H9 (cell line): ENCODE results near the gene RSPO3. TPM values are rescaled to one million over a fixed set of nuclear protein-coding genes. Genes with fewer than 3 reads are reported as not detected.

Experiments
- DNase-seq: peaks from one replicate; pipeline ENCODE4 v3.0.0-alpha.2; 2017
- H2AFZ ChIP-seq: one replicate; pipeline ENCODE4 v1.6.1; 2013; ENCODE audit warnings: mild to moderate bottlenecking, low read length, control low read depth, moderate library complexity
- H2AK5ac ChIP-seq: 2 replicates; pipeline ENCODE4 v1.6.1; 2013; ENCODE audit warnings: low read length, control low read depth, mixed read lengths; ENCODE audit not compliant: insufficient read length
- H2BK120ac ChIP-seq: one replicate; pipeline ENCODE4 v1.6.1; 2013; ENCODE audit warnings: low read depth, mild to moderate bottlenecking, low read length, control low read depth, inconsistent platforms; ENCODE audit not compliant: poor library complexity, severe bottlenecking
- H2BK12ac ChIP-seq: 2 replicates; pipeline ENCODE4 v1.6.1; 2013; ENCODE audit warnings: low read length, control low read depth, mixed read lengths, low read depth; ENCODE audit not compliant: insufficient read length
- H2BK15ac ChIP-seq: 2 replicates; pipeline ENCODE4 v1.6.1; 2013; ENCODE audit warnings: low read depth, low read length, control low read depth
- H2BK20ac ChIP-seq: one replicate; pipeline ENCODE4 v1.6.1; 2013; ENCODE audit warnings: low read depth, mild to moderate bottlenecking, low read length, control low read depth, inconsistent platforms; ENCODE audit not compliant: poor library complexity, severe bottlenecking
- H2BK5ac ChIP-seq: 2 replicates; pipeline ENCODE4 v1.6.1; 2013; ENCODE audit warnings: low read length, control low read depth, mixed read lengths; ENCODE audit not compliant: insufficient read length
- H3K14ac ChIP-seq: 2 replicates; pipeline ENCODE4 v1.6.1; 2013; ENCODE audit warnings: low read length, control low read depth; ENCODE audit not compliant: insufficient read depth
- H3K18ac ChIP-seq: 2 replicates; pipeline ENCODE4 v1.6.1; 2013; ENCODE audit warnings: low read depth, mild to moderate bottlenecking, mixed read lengths, low read length, control low read depth; ENCODE audit not compliant: insufficient read length
- H3K23ac ChIP-seq: 2 replicates; pipeline ENCODE4 v1.6.1; 2013; ENCODE audit warnings: low read length, control low read depth, mixed read lengths, low read depth; ENCODE audit not compliant: insufficient read length
- H3K23me2 ChIP-seq: 2 replicates; pipeline ENCODE4 v1.6.1; 2013; ENCODE audit warnings: low read depth, mild to moderate bottlenecking, mixed read lengths, low read length, control low read depth; ENCODE audit not compliant: insufficient read length, poor library complexity, severe bottlenecking
- H3K27ac ChIP-seq: 2 replicates; pipeline ENCODE4 v1.5.1; 2013; ENCODE audit warnings: low read length, control low read depth, mixed read lengths, low read depth; ENCODE audit not compliant: insufficient read length
- H3K27me3 ChIP-seq: 2 replicates; pipeline ENCODE4 v1.6.1; 2013; ENCODE audit warnings: low read length, control low read depth, inconsistent platforms; ENCODE audit not compliant: insufficient read depth
- H3K4ac ChIP-seq: 2 replicates; pipeline ENCODE4 v1.6.1; 2013; ENCODE audit warnings: low read depth, mild to moderate bottlenecking, control low read depth, inconsistent platforms, low read length, moderate library complexity
- H3K4me1 ChIP-seq: 2 replicates; pipeline ENCODE4 v1.6.1; 2013; ENCODE audit warnings: low read length, control low read depth, inconsistent platforms; ENCODE audit not compliant: insufficient read depth
- H3K4me2 ChIP-seq: 2 replicates; pipeline ENCODE4 v1.6.1; 2013; ENCODE audit warnings: low read length, control low read depth, mixed read lengths; ENCODE audit not compliant: insufficient read length, insufficient read depth
- H3K56ac ChIP-seq: 2 replicates; pipeline ENCODE4 v1.6.1; 2013; ENCODE audit warnings: low read depth, mild to moderate bottlenecking, mixed read lengths, low read length, control low read depth; ENCODE audit not compliant: insufficient read length
- H3K79me1 ChIP-seq: 2 replicates; pipeline ENCODE4 v1.6.1; 2013; ENCODE audit warnings: low read depth, mild to moderate bottlenecking, moderate library complexity, low read length, control low read depth, inconsistent platforms; ENCODE audit not compliant: insufficient read depth, poor library complexity, severe bottlenecking
- H3K79me2 ChIP-seq: 2 replicates; pipeline ENCODE4 v1.6.1; 2013; ENCODE audit warnings: low read length, control low read depth, inconsistent platforms; ENCODE audit not compliant: insufficient read depth
- H3K9ac ChIP-seq: 2 replicates; pipeline ENCODE4 v1.6.1; 2013; ENCODE audit warnings: low read length, control low read depth, mixed read lengths; ENCODE audit not compliant: insufficient read length; ENCODE audit errors: extremely low read depth
- H3K9me3 ChIP-seq: one replicate; pipeline ENCODE4 v1.6.1; 2013; ENCODE audit warnings: low read depth, low read length, inconsistent platforms; ENCODE audit not compliant: control insufficient read depth
- H3T11ph ChIP-seq: one replicate; pipeline ENCODE4 v1.6.1; 2013; ENCODE audit warnings: mild to moderate bottlenecking, low read length, control low read depth, inconsistent platforms
- H4K20me1 ChIP-seq: one replicate; pipeline ENCODE4 v1.6.1; 2013; ENCODE audit not compliant: control insufficient read depth, insufficient read length, insufficient read depth
- H4K5ac ChIP-seq: 2 replicates; pipeline ENCODE4 v1.6.1; 2013; ENCODE audit warnings: low read depth, mild to moderate bottlenecking, mixed read lengths, low read length, control low read depth; ENCODE audit not compliant: insufficient read length
- H4K8ac ChIP-seq: replicated peaks from 2 replicates; pipeline ENCODE4 v1.6.1; 2013; ENCODE audit warnings: low read length, control low read depth, mixed read lengths, low read depth; ENCODE audit not compliant: insufficient read length
- H4K91ac ChIP-seq: 2 replicates; pipeline ENCODE4 v1.6.1; 2013; ENCODE audit warnings: low read depth, mild to moderate bottlenecking, moderate library complexity, mixed read lengths, low read length, control low read depth; ENCODE audit not compliant: insufficient read length
- H3K27ac Mint-ChIP-seq, 3 experiments: 2 replicates in 2 of 3; 3 replicates in 1 of 3; pipeline ENCODE4 v1.8.0; 2020 to 2021; ENCODE audit warnings: mixed read lengths in 3 of 3, mild to moderate bottlenecking in 1 of 3, moderate library complexity in 1 of 3
- H3K27me3 Mint-ChIP-seq: 2 replicates; pipeline ENCODE4 v1.8.0; 2021; ENCODE audit warnings: low read depth, mild to moderate bottlenecking, moderate library complexity, mixed read lengths
- H3K36me3 Mint-ChIP-seq, 3 experiments: 2 replicates in 2 of 3; 3 replicates in 1 of 3; pipeline ENCODE4 v1.8.0; 2020 to 2021; ENCODE audit warnings: low read depth in 3 of 3, mixed read lengths in 3 of 3; ENCODE audit not compliant: insufficient read depth in 1 of 3
- H3K4me1 Mint-ChIP-seq, 2 experiments: 2 replicates each; pipeline ENCODE4 v1.8.0; 2020; ENCODE audit warnings: mixed read lengths in 2 of 2
- H3K4me3 Mint-ChIP-seq, 2 experiments: 2 replicates in 1 of 2; 3 replicates in 1 of 2; pipeline ENCODE4 v1.8.0; 2020 to 2021; ENCODE audit warnings: mild to moderate bottlenecking in 2 of 2, mixed read lengths in 2 of 2, moderate library complexity in 1 of 2
- H3K9me3 Mint-ChIP-seq, 2 experiments: 2 replicates in 1 of 2; 3 replicates in 1 of 2; pipeline ENCODE4 v1.8.0; 2020; ENCODE audit warnings: mild to moderate bottlenecking in 2 of 2, mixed read lengths in 2 of 2, moderate library complexity in 1 of 2
- CTCF ChIP-seq: fragments of 200-600 bp; sonication (generic); conservative IDR thresholded peaks from 3 replicates; pipeline ENCODE4 v1.8.0; 2021; ENCODE audit warnings: antibody characterized with exemption, mild to moderate bottlenecking
- WGBS: extraction: QIAGEN DNeasy Blood & Tissue Kit; methylation state at CpG from one replicate; pipeline ENCODE4 v1.1.7; 2013; ENCODE audit warnings: missing lambda C conversion rate, low lambda C conversion rate, mixed read lengths; ENCODE audit not compliant: insufficient read length; ENCODE audit errors: extremely low coverage; 5-methylcytosine and 5-hydroxymethylcytosine counted together
- total RNA-seq: library from RNA; stranded (reverse); gene quantifications from 2 replicates; pipeline ENCODE4 v1.2.1, GENCODE V29; 2021

RSPO3 gene
- total RNA-seq, 1 experiment from 2014 or later = not detected

GRCh38 chr6:127076466-127076865 is 42.0 kb upstream of the RSPO3 start:
- no peak for DNase-seq
- H2AK5ac ChIP-seq = no peak overlapping the region
- no peak overlapping the region for H3K14ac ChIP-seq
- H3K9me3 ChIP-seq = no peaks in the 10 kb centered on the region
- H3T11ph ChIP-seq = no peak overlapping the region
- no peaks in the 10 kb centered on the region for H3K79me1 ChIP-seq
- H3K4me1 Mint-ChIP-seq = peaks cover 2 to 11% of the 10 kb centered on the region in 2 experiments; a peak in 3 of 4 replicates
- H3K9ac ChIP-seq = no peak overlapping the region
- no peak overlapping the region for H4K5ac ChIP-seq
- no peaks in the 10 kb centered on the region for H4K20me1 ChIP-seq
- peaks cover 2% of the 10 kb centered on the region; the same call in 1 of the 2 replicates for H3K4me1 ChIP-seq
- no peak overlapping the region for H3K4ac ChIP-seq
- H2BK120ac ChIP-seq = no peak overlapping the region
- no peak overlapping the region for H2BK15ac ChIP-seq
- no peak overlapping the region for H3K27ac ChIP-seq
- no peak overlapping the region for H2BK5ac ChIP-seq
- no peak overlapping the region for H3K4me3 Mint-ChIP-seq
- H3K23me2 ChIP-seq = no peaks in the 10 kb centered on the region
- 0 out of 2 replicates have a peak, but pooled peaks cover 1% of the 10 kb centered on the region for H3K27me3 Mint-ChIP-seq
- H3K56ac ChIP-seq = no peak overlapping the region
- H3K4me2 ChIP-seq = no peak overlapping the region
- H4K8ac ChIP-seq = no peak overlapping the region
- no peaks in the 10 kb centered on the region for H3K27me3 ChIP-seq
- H3K18ac ChIP-seq = no peak overlapping the region
- no peak overlapping the region for H2BK12ac ChIP-seq
- H3K9me3 Mint-ChIP-seq = no peaks in the 10 kb centered on the region
- no peak overlapping the region for H2BK20ac ChIP-seq
- no peaks in the 10 kb centered on the region for H3K79me2 ChIP-seq
- WGBS = no CpG with 5 or more reads among the region's 4 CpGs
- TF ChIP-seq CTCF = no peak
- H3K23ac ChIP-seq = no peak overlapping the region
- H2AFZ ChIP-seq = no peak overlapping the region
- no peak overlapping the region for H4K91ac ChIP-seq
- H3K27ac Mint-ChIP-seq = no peak overlapping the region; a peak in 1 of 7 replicates
- no peaks in the 10 kb centered on the region for H3K36me3 Mint-ChIP-seq
